GM20000 (cell line): ENCODE data around the gene PXK.

Source experiments
- DNase-seq: peaks from one replicate; pipeline ENCODE4 v3.0.0; 2012; ENCODE audit warnings: low spot score
- CTCF ChIP-seq: IDR thresholded peaks from 2 replicates; pipeline ENCODE4 v1.5.1; 2012; ENCODE audit warnings: mild to moderate bottlenecking, control low read depth; ENCODE audit errors: extremely low read depth, missing control alignments

PXK gene

GRCh38 chr3:58384381-58385090, 51.8 kb downstream of the PXK start:
- TF ChIP-seq CTCF, result no peak
- DNase-seq, result no peak

- TF ChIP-seq CTCF, result no peak
- DNase-seq, result no peak
Observed at GRCh38 chr3:58386626-58387365, 54.1 kb downstream of the PXK start.

DNA sequence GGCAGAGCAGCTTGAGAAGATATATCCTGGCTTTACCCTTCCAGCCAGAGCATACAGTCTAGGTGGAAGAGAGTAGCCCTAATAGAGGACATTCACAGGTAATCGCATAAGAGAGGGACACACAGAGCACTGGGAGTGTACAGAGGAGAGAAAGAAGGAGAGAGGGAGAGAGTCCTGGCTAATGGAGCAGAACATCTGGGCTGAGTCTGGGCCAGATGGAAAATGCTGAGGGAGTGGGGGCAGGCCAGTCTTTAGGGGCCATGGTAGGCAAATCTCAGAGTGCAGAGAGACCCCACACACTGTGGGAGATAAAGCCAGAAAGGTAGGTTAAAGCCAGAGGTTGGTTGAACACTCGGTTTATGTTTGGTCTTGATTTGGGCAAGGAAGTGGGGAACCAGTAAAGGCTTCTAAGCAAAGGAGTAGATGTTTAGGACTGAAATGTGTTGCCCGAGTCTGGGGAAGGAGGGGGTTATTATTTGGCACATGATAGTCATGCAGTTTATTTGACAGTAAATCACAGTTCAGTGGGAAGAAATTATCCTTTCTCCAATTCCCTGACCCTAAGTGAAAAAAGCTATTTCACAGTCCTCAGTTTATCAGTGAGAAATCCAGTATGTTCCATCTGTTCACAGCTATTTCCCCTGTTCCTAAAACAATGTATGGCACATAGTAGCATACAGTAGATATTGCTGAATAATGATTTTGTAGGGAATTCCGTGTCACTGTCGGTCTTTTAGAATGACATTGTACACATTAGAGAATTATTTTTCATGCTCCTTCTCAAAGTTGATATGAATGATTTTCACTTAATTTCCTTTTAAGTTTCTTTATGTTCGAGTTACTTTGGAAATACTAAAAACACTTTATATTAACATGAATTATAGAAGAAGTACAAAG, 55.2 kb downstream of the PXK start:
- no peak for TF ChIP-seq CTCF
- no peak for DNase-seq

GRCh38 chr3:58388550-58389091, 55.9 kb downstream of the PXK start:
- TF ChIP-seq CTCF, result no peak
- DNase-seq, result no peak

DNA sequence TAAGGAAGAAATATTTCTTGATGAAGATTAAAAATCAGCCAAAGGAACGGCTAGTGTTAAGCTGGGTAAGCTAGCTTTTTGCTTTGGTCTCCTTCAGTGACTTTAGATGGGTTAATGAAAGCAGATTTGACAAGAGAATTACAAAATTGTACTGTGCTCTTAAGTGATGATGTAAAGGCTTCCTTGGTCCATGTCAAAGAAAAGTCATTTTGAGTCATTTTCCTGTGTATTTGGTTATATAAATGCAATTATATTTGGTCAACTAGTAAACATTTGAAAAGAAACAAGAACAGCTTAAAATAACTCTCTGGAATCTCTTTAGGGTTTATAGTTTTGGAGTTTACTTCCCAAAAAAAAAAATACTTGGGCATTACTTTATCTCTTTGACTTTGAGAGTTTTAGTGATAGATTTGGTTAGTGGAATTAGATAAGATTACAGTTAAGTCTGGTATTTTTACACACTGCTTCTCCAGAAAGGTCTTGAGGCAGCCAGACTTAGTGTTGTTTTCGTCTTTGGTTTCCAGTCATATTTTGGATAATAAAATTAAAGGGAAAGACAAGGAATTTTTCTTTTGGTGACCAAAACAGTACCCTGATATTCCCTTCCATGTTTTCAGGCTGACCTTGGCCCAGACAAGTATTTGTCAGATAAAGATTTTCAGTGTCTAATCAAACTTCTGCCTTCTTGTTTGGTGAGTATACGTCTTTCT, 58.6 kb downstream of the PXK start:
- no peak for TF ChIP-seq CTCF
- no peak for DNase-seq

DNA sequence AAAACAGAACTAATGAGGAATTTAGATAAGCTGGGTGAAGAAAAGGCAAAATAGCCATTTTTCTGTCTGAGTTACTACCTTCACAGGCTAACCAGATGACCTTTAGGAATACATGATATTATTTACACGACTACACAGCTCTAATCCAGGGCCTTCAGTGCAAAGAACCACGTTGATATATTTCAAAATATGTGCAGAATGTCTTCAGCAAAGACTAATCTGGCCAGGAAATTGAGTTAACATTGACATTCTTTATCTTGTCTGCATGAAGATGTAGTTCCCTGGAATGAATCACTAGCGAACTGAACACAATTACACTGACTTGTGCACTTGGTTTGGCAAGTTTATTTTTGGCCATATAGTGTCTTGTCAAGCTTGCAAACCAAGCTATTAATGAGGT, 59.5 kb downstream of the PXK start:
- no peak for DNase-seq
- no peak for TF ChIP-seq CTCF
